Measurements from ENCODE around the gene TRIM44. TPM values are rescaled to one million over a fixed set of nuclear protein-coding genes. Genes with fewer than 3 reads are reported as not detected.

The TRIM44 gene
- total and polyA plus RNA-seq, 10 donors: 5.3 to 65.7 (median 48.5) TPM

DNA sequence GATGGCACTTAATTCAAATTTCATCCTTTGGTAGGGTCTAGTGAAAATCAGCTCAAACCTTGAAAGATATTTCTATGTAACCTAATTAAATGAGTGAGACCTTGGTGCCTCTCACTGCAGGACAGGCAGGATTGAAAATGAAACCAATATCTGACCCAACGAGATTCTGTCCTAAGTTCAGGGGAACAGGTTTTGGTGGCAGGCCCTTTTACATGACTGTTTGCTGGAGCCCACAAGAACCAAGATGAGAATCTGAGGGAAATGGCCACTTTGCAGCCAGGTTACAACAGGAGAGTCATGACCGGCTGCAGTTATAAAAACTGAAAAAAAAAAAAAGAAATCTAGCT, 130.2 kb downstream of the TRIM44 start:
- Histone ChIP-seq H3K9me3 (no peaks in the 10 kb centered on the region), H3K27ac (no peak overlapping the region), H3K4me3 (no peak overlapping the region), H3K27me3 (replicated peaks in 1 of 7) (no peaks in the 10 kb centered on the region), H3K36me3 (peaks cover 0 to 5% (median 0%) of the 10 kb centered on the region in 6 donors), H3K4me1 (peaks cover 0 to 26% (median 11%) of the 10 kb centered on the region in 6 donors)
- TF ChIP-seq POLR2A (IDR thresholded peaks at IDR 0.05) (no peak), POLR2AphosphoS5 (IDR thresholded peaks at IDR 0.05) (no peak), CTCF (IDR thresholded peaks at IDR 0.05 in 8 of 11, conservative IDR thresholded peaks at IDR 0.05 in 3 of 11) (no peak)
- WGBS, 5 donors: 63 to 75% (median 69%) methylated on average over 2 of the region's 2 CpGs
- no peak for DNase-seq
- intact Hi-C loops (cut with DNase I; ENCODE audit: low total_unique reads): no loop called here

DNA sequence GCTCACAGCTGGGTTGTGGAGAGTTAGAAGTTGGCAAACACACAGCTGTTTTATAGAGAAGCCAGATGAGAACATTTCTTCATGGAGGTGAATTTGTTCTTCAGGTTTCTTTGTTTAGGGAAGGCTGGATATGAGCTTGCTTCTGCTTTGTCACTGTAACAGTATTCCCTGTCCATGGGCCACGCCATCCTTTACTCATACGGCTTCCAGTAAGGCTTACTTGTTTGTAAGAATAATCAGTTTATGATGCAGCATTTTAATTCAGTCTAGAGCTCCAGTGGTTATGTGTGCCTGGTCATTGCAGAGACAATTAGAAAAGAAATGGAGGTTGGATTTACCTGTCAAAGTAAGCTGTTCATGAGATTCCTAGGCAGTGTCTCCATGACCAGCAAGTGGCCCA, 131.8 kb downstream of the TRIM44 start:
- TF ChIP-seq CTCF (IDR thresholded peaks at IDR 0.05 in 8 of 11, conservative IDR thresholded peaks at IDR 0.05 in 3 of 11) (no peak), POLR2A (IDR thresholded peaks at IDR 0.05) (no peak), POLR2AphosphoS5 (IDR thresholded peaks at IDR 0.05) (no peak)
- no peaks in the 10 kb centered on the region for H3K9me3 ChIP-seq
- peaks cover 0 to 5% (median 0%) of the 10 kb centered on the region in 6 donors for H3K36me3 ChIP-seq

DNA sequence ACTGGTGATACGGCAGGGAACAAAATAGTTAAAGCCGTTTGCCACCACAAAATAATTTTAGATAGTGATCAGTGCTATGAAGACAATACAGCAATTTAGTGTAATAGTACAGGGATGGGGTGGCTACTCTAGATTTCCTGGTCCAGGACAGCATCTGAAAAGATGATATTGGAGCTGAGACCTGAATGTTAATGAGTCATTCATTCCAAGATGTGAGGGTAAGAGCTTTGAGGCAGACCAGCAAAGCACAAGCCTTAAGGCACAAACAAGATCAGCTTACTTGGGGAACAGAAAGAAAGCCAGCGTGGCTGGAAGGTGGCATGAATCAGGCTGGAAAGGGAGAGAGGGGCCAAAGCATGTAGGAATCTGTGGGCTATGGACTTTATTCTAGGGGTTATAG, 132.3 kb downstream of the TRIM44 start:
- Histone ChIP-seq H3K9me3 (no peaks in the 10 kb centered on the region), H3K36me3 (peaks cover 0 to 8% (median 0%) of the 10 kb centered on the region in 6 donors), H3K4me1 (peaks cover 0 to 26% (median 11%) of the 10 kb centered on the region in 6 donors), H3K27ac (no peak overlapping the region), H3K4me3 (no peak overlapping the region), H3K27me3 (replicated peaks in 1 of 7) (no peaks in the 10 kb centered on the region)
- WGBS, 5 donors: 95 to 98% (median 97%) methylated on average over 3 of the region's 3 CpGs
- intact Hi-C loops (cut with DNase I; ENCODE audit: low total_unique reads): no loop called here
- TF ChIP-seq POLR2AphosphoS5 (IDR thresholded peaks at IDR 0.05) (no peak), CTCF (IDR thresholded peaks at IDR 0.05 in 8 of 11, conservative IDR thresholded peaks at IDR 0.05 in 3 of 11) (no peak), POLR2A (IDR thresholded peaks at IDR 0.05) (no peak)
- no peak for DNase-seq

More for the DNA sequence above, 131.8 kb downstream of the TRIM44 start:
- WGBS, 5 donors: 94 to 99% (median 97%) methylated on average over 2 of the region's 2 CpGs
- intact Hi-C loops (cut with DNase I; ENCODE audit: low total_unique reads): no loop called here
- Histone ChIP-seq H3K4me1 (peaks cover 0 to 26% (median 11%) of the 10 kb centered on the region in 6 donors), H3K27me3 (replicated peaks in 1 of 7) (no peaks in the 10 kb centered on the region), H3K27ac (no peak overlapping the region), H3K4me3 (no peak overlapping the region)
- no peak for DNase-seq

- H3K27me3 ChIP-seq (replicated peaks in 1 of 7): no peaks in the 10 kb centered on the region
- intact Hi-C loops (cut with DNase I; ENCODE audit: low total_unique reads): no loop called here
- H3K27ac ChIP-seq: peak overlapping the region in 1 of 8 donors; percentile 8
- no peak for TF ChIP-seq POLR2A (IDR thresholded peaks at IDR 0.05)
- TF ChIP-seq CTCF (IDR thresholded peaks at IDR 0.05 in 8 of 11, conservative IDR thresholded peaks at IDR 0.05 in 3 of 11): no peak
- TF ChIP-seq POLR2AphosphoS5 (IDR thresholded peaks at IDR 0.05): no peak
- peaks cover 0 to 8% (median 0%) of the 10 kb centered on the region in 6 donors for H3K36me3 ChIP-seq
- peaks cover 5 to 42% (median 21%) of the 10 kb centered on the region in 6 donors for H3K4me1 ChIP-seq
- WGBS, 5 donors: 68 to 81% (median 75%) methylated on average over 3 of the region's 3 CpGs
- DNase-seq: no peak
- H3K4me3 ChIP-seq: no peak overlapping the region
- no peaks in the 10 kb centered on the region for H3K9me3 ChIP-seq
Observed at GRCh38 chr11:35796562-35796961, 134.0 kb downstream of the TRIM44 start.

Measured in spleen (tissue), 11 donors.